Esophagus squamous epithelium (tissue), 5 donors: ENCODE results near the gene TMEM119. TPM values are rescaled to one million over a fixed set of nuclear protein-coding genes. Genes with fewer than 3 reads are reported as not detected.

Experiments used
- DNase-seq: peaks from one replicate; lab custom pipeline; 2025; lab: John Stamatoyannopoulos, UW
- H3K27ac ChIP-seq, 4 donors: fragments of 200-600 bp; sonication (generic); one replicate each; pipeline ENCODE4 v1.5.1; 2016 to 2019; ENCODE audit warnings: mild to moderate bottlenecking in 1 of 4
- H3K27me3 ChIP-seq, 4 donors: fragments of 200-600 bp; sonication (generic); 1 replicate in 3 of 4; 2 replicates in 1 of 4; pipeline versions ENCODE4 v1.5.1 to v1.6.0; 2017 to 2021; ENCODE audit warnings: antibody characterized with exemption in 1 of 4
- H3K36me3 ChIP-seq, 3 donors: fragments of 200-600 bp; sonication (generic); one replicate each; pipeline ENCODE4 v1.5.1; 2016 to 2019
- H3K4me1 ChIP-seq, 3 donors: fragments of 200-600 bp; sonication (generic); one replicate each; pipeline ENCODE4 v1.5.1; 2017 to 2019
- H3K4me3 ChIP-seq, 4 donors: fragments of 200-600 bp; sonication (generic); 1 replicate in 3 of 4; 2 replicates in 1 of 4; pipeline ENCODE4 v1.5.1; 2016 to 2019; ENCODE audit warnings: mild to moderate bottlenecking in 2 of 4, moderate library complexity in 1 of 4
- H3K9me3 ChIP-seq, 3 donors: fragments of 200-600 bp; sonication (generic); one replicate each; pipeline ENCODE4 v1.5.1; 2016 to 2019
- POLR2A ChIP-seq, 4 donors: fragments of 450-650 bp; IDR thresholded peaks; one replicate each; pipeline ENCODE4 v1.6.1; 2017; ENCODE audit warnings: antibody characterized with exemption in 4 of 4, mild to moderate bottlenecking in 4 of 4, moderate library complexity in 3 of 4
- WGBS, 2 donors: methylation state at CpG; one replicate each; pipeline ENCODE4 v1.1.5; 2018; 5-methylcytosine and 5-hydroxymethylcytosine counted together
- intact Hi-C: fragments of 100-400 bp; cut with DNase I; formaldehyde crosslinking; loops from one replicate; pipeline ENCODE4 v1.15.0; 2022
- total RNA-seq, 4 donors: library from RNA; depleted of rRNA; stranded (reverse); fragments of >200 nt; gene quantifications; one replicate each; pipeline ENCODE4 v1.1.0, GENCODE V29; 2016
- TF ChIP-seq, protein P1 (sequence below), 6 experiments: fragments of 450-650 bp in 4 of 6; fragments of 200-600 bp in 2 of 6; sonication (generic) in 2 of 6; IDR thresholded peaks; one replicate each; pipeline ENCODE4 v1.5.1; 2016 to 2019; ENCODE audit warnings: antibody characterized with exemption in 6 of 6, mild to moderate bottlenecking in 4 of 6, moderate library complexity in 4 of 6
- donor health status: DM: yes; HTN: yes; CAD: no.

TMEM119 gene
- total RNA-seq, 4 donors from 2014 or later: 0.08 to 4.8 (median 2.0) TPM

DNA sequence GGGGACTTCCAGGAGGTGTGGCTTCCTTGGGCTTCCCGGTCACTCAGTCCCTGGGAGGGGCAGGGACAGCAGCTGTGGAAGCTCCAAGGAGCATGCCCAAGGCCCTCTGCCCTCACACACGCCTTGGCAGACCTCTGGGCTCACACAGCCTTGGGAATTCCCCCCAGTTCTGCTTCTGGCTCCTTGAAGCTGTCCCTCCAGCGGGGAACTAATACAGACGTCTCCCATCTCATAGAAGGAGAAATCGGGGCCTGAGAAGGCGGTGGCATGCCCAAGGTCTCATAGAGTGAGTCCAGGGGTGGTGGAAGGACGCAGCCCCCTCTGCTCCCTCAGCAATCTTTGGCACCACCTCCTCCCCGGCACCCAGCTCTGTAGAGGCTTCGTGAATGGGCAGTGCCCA lies 15.7 kb upstream of the TMEM119 start:
- Histone ChIP-seq H3K27ac (no peak overlapping the region), H3K9me3 (no peaks in the 10 kb centered on the region), H3K4me3 (no peak overlapping the region), H3K4me1 (peaks cover 0 to 36% (median 13%) of the 10 kb centered on the region in 3 donors), H3K27me3 (no peaks in the 10 kb centered on the region), H3K36me3 (no peaks in the 10 kb centered on the region)
- TF ChIP-seq, protein P1, sequence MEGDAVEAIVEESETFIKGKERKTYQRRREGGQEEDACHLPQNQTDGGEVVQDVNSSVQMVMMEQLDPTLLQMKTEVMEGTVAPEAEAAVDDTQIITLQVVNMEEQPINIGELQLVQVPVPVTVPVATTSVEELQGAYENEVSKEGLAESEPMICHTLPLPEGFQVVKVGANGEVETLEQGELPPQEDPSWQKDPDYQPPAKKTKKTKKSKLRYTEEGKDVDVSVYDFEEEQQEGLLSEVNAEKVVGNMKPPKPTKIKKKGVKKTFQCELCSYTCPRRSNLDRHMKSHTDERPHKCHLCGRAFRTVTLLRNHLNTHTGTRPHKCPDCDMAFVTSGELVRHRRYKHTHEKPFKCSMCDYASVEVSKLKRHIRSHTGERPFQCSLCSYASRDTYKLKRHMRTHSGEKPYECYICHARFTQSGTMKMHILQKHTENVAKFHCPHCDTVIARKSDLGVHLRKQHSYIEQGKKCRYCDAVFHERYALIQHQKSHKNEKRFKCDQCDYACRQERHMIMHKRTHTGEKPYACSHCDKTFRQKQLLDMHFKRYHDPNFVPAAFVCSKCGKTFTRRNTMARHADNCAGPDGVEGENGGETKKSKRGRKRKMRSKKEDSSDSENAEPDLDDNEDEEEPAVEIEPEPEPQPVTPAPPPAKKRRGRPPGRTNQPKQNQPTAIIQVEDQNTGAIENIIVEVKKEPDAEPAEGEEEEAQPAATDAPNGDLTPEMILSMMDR (IDR thresholded peaks at IDR 0.05): no peak
- no peak for TF ChIP-seq POLR2A (IDR thresholded peaks at IDR 0.05)
- WGBS, 2 donors: 0% methylated on average over 1 of the region's 9 CpGs
- intact Hi-C loops: no loop called here
- no peak for DNase-seq

DNA sequence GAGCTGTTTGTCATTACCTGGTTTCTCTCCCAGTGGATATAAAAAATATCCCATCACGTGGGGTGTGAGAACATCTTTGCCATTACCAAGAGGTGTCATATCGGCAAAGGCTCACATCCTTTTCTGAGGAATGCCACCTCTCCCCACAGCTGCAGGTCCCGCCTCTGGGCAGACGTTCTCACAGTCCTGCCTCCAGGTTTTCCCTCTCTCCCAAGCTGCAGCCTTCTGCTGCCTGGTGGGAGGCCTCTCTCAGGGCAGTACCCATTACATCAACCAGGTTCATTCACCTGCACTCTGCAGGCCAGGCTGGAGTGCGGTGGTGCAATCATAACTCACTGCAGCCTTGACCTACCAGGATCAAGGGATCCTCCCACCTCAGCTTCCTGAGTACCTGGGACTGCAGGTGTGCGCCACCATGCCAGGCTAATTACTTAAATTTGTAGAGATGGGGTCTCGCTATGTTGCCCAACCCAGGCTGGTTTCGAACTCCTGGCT lies 15.0 kb upstream of the TMEM119 start:
- TF ChIP-seq, protein P1 (IDR thresholded peaks at IDR 0.05): no peak
- no peak for TF ChIP-seq POLR2A (IDR thresholded peaks at IDR 0.05)
- intact Hi-C loops: no loop called here
- peaks cover 0 to 29% (median 13%) of the 10 kb centered on the region in 3 donors for H3K4me1 ChIP-seq
- no peak overlapping the region for H3K27ac ChIP-seq
- no peak overlapping the region for H3K4me3 ChIP-seq
- WGBS, 2 donors: 59 to 86% methylated on average over 6 of the region's 8 CpGs
- H3K36me3 ChIP-seq: no peaks in the 10 kb centered on the region
- DNase-seq: no peak
- H3K27me3 ChIP-seq: peaks cover 0 to 2% (median 0%) of the 10 kb centered on the region in 4 donors
- no peaks in the 10 kb centered on the region for H3K9me3 ChIP-seq

DNA sequence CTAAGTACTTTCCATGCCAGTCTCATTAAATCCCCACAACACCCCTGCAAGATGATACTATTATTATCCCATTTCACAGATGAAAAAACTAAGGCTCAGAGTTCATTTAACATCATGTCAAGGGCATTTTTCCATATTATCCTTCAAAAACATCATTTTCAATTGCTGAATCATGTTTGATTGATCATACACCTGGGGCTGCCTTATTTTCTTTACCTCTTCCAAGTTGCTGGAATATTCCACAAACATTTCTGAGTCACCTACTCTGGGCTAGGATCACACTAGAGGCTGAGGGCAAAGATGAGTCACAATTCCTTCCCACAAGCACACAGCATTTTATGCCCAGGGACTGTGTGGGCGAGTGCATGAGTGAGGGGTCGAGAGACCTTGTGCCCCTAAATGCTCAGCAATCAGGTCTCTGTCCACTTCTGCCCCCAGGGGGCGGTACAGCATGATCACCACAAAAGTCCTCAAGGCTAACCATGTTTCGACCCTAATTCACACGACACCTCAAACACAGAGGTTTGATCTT lies 14.1 kb upstream of the TMEM119 start:
- WGBS, 2 donors: 34% methylated on average over 5 of the region's 5 CpGs; no CpG with 5 or more reads in 1 of the 2 donors

DNA sequence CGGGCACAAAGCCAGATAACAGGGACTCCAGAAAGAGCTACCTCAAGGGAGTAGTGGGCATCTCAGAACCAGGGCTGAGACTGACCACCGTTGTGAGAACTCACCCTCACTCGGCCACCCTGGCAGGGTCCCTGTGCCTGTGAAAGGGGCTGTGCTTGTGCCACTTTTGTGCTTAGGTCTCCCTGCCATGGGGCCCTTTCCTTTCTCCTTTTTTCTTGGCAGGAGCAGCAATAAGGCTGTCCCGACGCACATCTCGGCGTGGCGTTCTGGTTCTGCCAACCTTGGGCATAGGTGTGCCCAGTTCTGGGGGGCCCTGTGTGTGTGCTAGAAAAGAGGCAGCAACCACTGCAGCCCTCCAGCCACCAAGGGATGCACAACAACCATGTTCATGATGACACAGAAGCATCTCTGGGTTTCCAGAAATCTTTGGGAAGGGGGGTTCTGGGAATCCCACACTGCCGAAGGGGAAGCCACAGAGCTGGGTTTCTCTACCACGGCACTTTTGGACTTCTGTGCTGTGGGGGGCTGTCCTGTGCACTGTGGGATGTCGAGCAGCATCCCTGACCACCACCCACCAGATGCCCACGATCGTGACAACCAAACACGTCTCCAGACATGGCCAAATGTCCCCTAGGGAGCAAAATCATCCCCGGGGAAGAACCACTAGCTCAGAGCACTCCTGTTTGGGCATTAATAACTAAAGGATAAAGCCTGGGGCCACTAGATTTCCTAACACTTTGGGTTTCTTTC lies 13.1 kb upstream of the TMEM119 start:
- intact Hi-C loops: no loop called here
- no peak for DNase-seq
- H3K27ac ChIP-seq: peak overlapping the region in 1 of 4 donors; percentile 5

More for the DNA sequence above, 14.1 kb upstream of the TMEM119 start:
- H3K36me3 ChIP-seq: no peaks in the 10 kb centered on the region
- intact Hi-C loops: no loop called here
- TF ChIP-seq, protein P1 (IDR thresholded peaks at IDR 0.05): peak in 5 of 6 experiments; percentile 20 to 46 (median 26)
- no peak for TF ChIP-seq POLR2A (IDR thresholded peaks at IDR 0.05)
- H3K4me1 ChIP-seq: peaks cover 0 to 20% (median 10%) of the 10 kb centered on the region in 3 donors
- H3K27me3 ChIP-seq: peaks cover 0 to 3% (median 0%) of the 10 kb centered on the region in 4 donors
- no peaks in the 10 kb centered on the region for H3K9me3 ChIP-seq
- no peak overlapping the region for H3K4me3 ChIP-seq
- no peak overlapping the region for H3K27ac ChIP-seq
- no peak for DNase-seq

More for the DNA sequence above, 13.1 kb upstream of the TMEM119 start:
- TF ChIP-seq, protein P1 (IDR thresholded peaks at IDR 0.05): no peak
- TF ChIP-seq POLR2A (IDR thresholded peaks at IDR 0.05): no peak
- Histone ChIP-seq H3K27me3 (peaks cover 0 to 3% (median 0%) of the 10 kb centered on the region in 4 donors), H3K4me1 (peaks cover 0 to 16% (median 10%) of the 10 kb centered on the region in 3 donors), H3K36me3 (no peaks in the 10 kb centered on the region), H3K4me3 (no peak overlapping the region), H3K9me3 (no peaks in the 10 kb centered on the region)
- 78 to 98% methylated on average over 5 to 8 of the region's 15 CpGs for WGBS, 2 donors
